Spleen (tissue), 7 donors: ENCODE results near the gene CHD1.

Experiments used
- CTCF ChIP-seq, 11 experiments: fragments of 200-600 bp in 7 of 11; fragments of 450-650 bp in 4 of 11; sonication (generic) in 4 of 11; IDR thresholded peaks in 8 of 11; conservative IDR thresholded peaks in 3 of 11; 1 replicate in 7 of 11; 2 replicates in 4 of 11; pipeline versions ENCODE4 v1.4.0 to v1.8.0; 2016 to 2021; ENCODE audit warnings: antibody characterized with exemption in 11 of 11, inconsistent platforms in 4 of 11, mild to moderate bottlenecking in 1 of 11
- POLR2A ChIP-seq, 3 donors: fragments of 450-650 bp; IDR thresholded peaks; one replicate each; pipeline ENCODE4 v1.5.1; 2017; ENCODE audit warnings: antibody characterized with exemption in 3 of 3, mild to moderate bottlenecking in 1 of 3
- POLR2AphosphoS5 ChIP-seq, 3 donors: sonication (generic); formaldehyde crosslinking; IDR thresholded peaks; one replicate each; pipeline ENCODE4 v1.5.1; 2017; ENCODE audit warnings: antibody characterized with exemption in 3 of 3
- donor health status: DM: no; HTN: no; CAD: no; lungs with moderate emphysema.
- donor health status: DM: no; HTN: no; CAD: no.
- donor health status: DM: no; HTN: no; CAD: no.

- TF ChIP-seq POLR2AphosphoS5 (IDR thresholded peaks at IDR 0.05) (no peak), POLR2A (IDR thresholded peaks at IDR 0.05) (no peak), CTCF (IDR thresholded peaks at IDR 0.05 in 8 of 11, conservative IDR thresholded peaks at IDR 0.05 in 3 of 11) (no peak)
These were observed 33.8 kb upstream of the CHD1 start for GRCh38 chr5:98962587-98962986.
